Stimulated activated CD8-positive, alpha-beta memory T cell treated with anti-CD3 and anti-CD28 coated beads, Interleukin-12 subunit alpha, Interleukin-12 subunit beta, amount 100 ng/mL, for 1 hour (primary cell): ENCODE data around the gene EPHB3.

Experiments
- DNase-seq: peaks from one replicate; pipeline ENCODE4 v3.0.0-alpha.2; 2020; ENCODE audit warnings: low read depth

The EPHB3 gene

GRCh38 chr3:184581331-184581855 lies 19.8 kb downstream of the EPHB3 start:
- DNase-seq, result no peak

- no peak for DNase-seq
Observed at GRCh38 chr3:184582646-184583577, 21.3 kb downstream of the EPHB3 start.

GRCh38 chr3:184583578-184584451 lies 22.2 kb downstream of the EPHB3 start:
- no peak for DNase-seq

GRCh38 chr3:184584464-184584891 lies 22.9 kb downstream of the EPHB3 start:
- DNase-seq, result no peak

- no peak for DNase-seq
Observed at GRCh38 chr3:184585545-184585944, 24.0 kb downstream of the EPHB3 start.

GRCh38 chr3:184586851-184587250 lies 25.3 kb downstream of the EPHB3 start:
- no peak for DNase-seq

- no peak for DNase-seq
Observed at GRCh38 chr3:184588776-184589175, 27.2 kb downstream of the EPHB3 start.

- no peak for DNase-seq
Observed at GRCh38 chr3:184590795-184591194, 29.2 kb downstream of the EPHB3 start.

- DNase-seq, result no peak
Observed at GRCh38 chr3:184591789-184592188, 30.2 kb downstream of the EPHB3 start.

- no peak for DNase-seq
Observed at GRCh38 chr3:184592371-184593219, 31.0 kb downstream of the EPHB3 start.

GRCh38 chr3:184593220-184593927 lies 31.8 kb downstream of the EPHB3 start:
- no peak for DNase-seq

- no peak for DNase-seq
Observed at GRCh38 chr3:184593928-184594303, 32.3 kb downstream of the EPHB3 start.

- DNase-seq, result no peak
Observed at GRCh38 chr3:184594371-184595001, 32.9 kb downstream of the EPHB3 start.

- no peak for DNase-seq
Observed at GRCh38 chr3:184595726-184596125, 34.1 kb downstream of the EPHB3 start.

- no peak for DNase-seq
Observed at GRCh38 chr3:184596233-184596632, 34.6 kb downstream of the EPHB3 start.

GRCh38 chr3:184596886-184597575 lies 35.4 kb downstream of the EPHB3 start:
- no peak for DNase-seq

- DNase-seq, result no peak
Observed at GRCh38 chr3:184597829-184598573, 36.4 kb downstream of the EPHB3 start.

GRCh38 chr3:184598574-184598927 lies 37.0 kb downstream of the EPHB3 start:
- no peak for DNase-seq

GRCh38 chr3:184599143-184599542 lies 37.6 kb downstream of the EPHB3 start:
- no peak for DNase-seq
